HCT116 (cell line): ENCODE measurements around the gene PLK1. TPM values are rescaled to one million over a fixed set of nuclear protein-coding genes. Genes with fewer than 3 reads are reported as not detected.

Source experiments
- ATAC-seq: fragments of 200-7000 bp; cut with Tn5 transposase; 2 replicates; pipeline ENCODE4 v1.9.1; 2020; ENCODE audit warnings: mild to moderate bottlenecking, moderate library complexity
- BruUV-seq: library from RNA; stranded (reverse); fragments of 400-500 nt; replicated peaks from 2 replicates; lab custom pipeline; 2021; lab: Mats Ljungman, UMichigan
- CTCF ChIA-PET: fragments of 300-600 bp; sonication (Branson Sonifier 250); formaldehyde crosslinking; loops from one replicate; lab custom pipeline; 2021; ENCODE audit warnings: antibody characterized with exemption; lab: Charles Lee
- POLR2A ChIA-PET: fragments of 300-600, 350-600 bp; sonication (Branson Sonifier 250); formaldehyde crosslinking; loops from one replicate; lab custom pipeline; 2021; ENCODE audit warnings: antibody characterized with exemption; lab: Charles Lee
- RAD21 ChIA-PET, 2 experiments: fragments of 300-600 bp; sonication (Branson Sonifier 250); formaldehyde crosslinking; loops; one replicate each; lab custom pipeline; 2023; ENCODE audit warnings: low total read pairs in 2 of 2; ENCODE audit not compliant: uncharacterized antibody in 2 of 2, unreplicated experiment in 2 of 2, low non-redundant PET in 1 of 2; lab: Charles Lee
- DNase-seq: peaks from one replicate; pipeline ENCODE4 v3.0.0-alpha.2; 2010; ENCODE audit warnings: low read depth, low spot score
- H2AFZ ChIP-seq: fragments of 200-600 bp; shearing (Covaris generic), sonication (generic); 2 replicates; pipeline ENCODE4 v1.6.1; 2017; ENCODE audit warnings: low read depth, mixed run types, mixed read lengths, antibody characterized with exemption, low read length; ENCODE audit not compliant: poor library complexity, severe bottlenecking
- H3K27ac ChIP-seq: 2 replicates; pipeline ENCODE4 v1.5.1; 2012; ENCODE audit warnings: low read depth, low read length
- H3K27me3 ChIP-seq: fragments of 200-600 bp; sonication (generic); 2 replicates; pipeline ENCODE4 v1.6.1; 2016; ENCODE audit warnings: mixed run types, low read length, mixed read lengths; ENCODE audit not compliant: insufficient read depth
- H3K36me3 ChIP-seq, 2 experiments: fragments of 200-500 bp in 1 of 2; fragments of 200-600 bp in 1 of 2; sonication (Bioruptor generic) in 1 of 2; sonication (generic) in 1 of 2; 2 replicates each; pipeline versions ENCODE4 v1.5.1 to v1.6.1; 2014 to 2016; ENCODE audit warnings: low read length in 2 of 2, inconsistent platforms in 1 of 2, mixed read lengths in 1 of 2, mixed run types in 1 of 2; ENCODE audit not compliant: insufficient read depth in 2 of 2, control insufficient read depth in 1 of 2
- H3K4me1 ChIP-seq, 2 experiments: fragments of 200-600 bp in 1 of 2; sonication (generic) in 1 of 2; 2 replicates each; pipeline versions ENCODE4 v1.5.1 to v1.6.1; 2012 to 2017; ENCODE audit warnings: low read length in 2 of 2, inconsistent platforms in 1 of 2, mild to moderate bottlenecking in 1 of 2, mixed read lengths in 1 of 2, mixed run types in 1 of 2, moderate library complexity in 1 of 2; ENCODE audit not compliant: insufficient read depth in 2 of 2, control insufficient read depth in 1 of 2
- H3K4me2 ChIP-seq: fragments of 200-600 bp; sonication (generic); 2 replicates; pipeline ENCODE4 v1.6.1; 2017; ENCODE audit warnings: mixed run types, low read length, mixed read lengths
- H3K4me3 ChIP-seq, 2 experiments: fragments of 200-600 bp in 1 of 2; sonication (generic) in 1 of 2; replicated peaks in 1 of 2; 2 replicates each; pipeline ENCODE4 v1.5.1; 2011 to 2016; ENCODE audit warnings: low read length in 2 of 2, control low read depth in 1 of 2, low read depth in 1 of 2, mild to moderate bottlenecking in 1 of 2, mixed read lengths in 1 of 2, mixed run types in 1 of 2
- H3K79me2 ChIP-seq: fragments of 200-600 bp; sonication (generic); 2 replicates; pipeline ENCODE4 v1.6.1; 2017; ENCODE audit warnings: mild to moderate bottlenecking, mixed run types, low read length, moderate library complexity, mixed read lengths; ENCODE audit not compliant: insufficient read depth
- H3K9ac ChIP-seq: fragments of 200-600 bp; sonication (generic); 2 replicates; pipeline ENCODE4 v1.6.1; 2016; ENCODE audit warnings: low read length, mixed read lengths
- H3K9me2 ChIP-seq: fragments of 200-600 bp; sonication (generic), shearing (Covaris generic); 2 replicates; pipeline ENCODE4 v1.6.1; 2017; ENCODE audit warnings: mixed run types, mild to moderate bottlenecking, moderate library complexity; ENCODE audit not compliant: insufficient read depth
- H3K9me3 ChIP-seq, 2 experiments: fragments of 200-500 bp in 1 of 2; fragments of 200-600 bp in 1 of 2; sonication (Bioruptor generic) in 1 of 2; sonication (generic) in 1 of 2; 2 replicates each; pipeline ENCODE4 v1.6.1; 2014 to 2017; ENCODE audit warnings: low read length in 2 of 2, mixed read lengths in 2 of 2, inconsistent platforms in 1 of 2, low read depth in 1 of 2, mild to moderate bottlenecking in 1 of 2, mixed run types in 1 of 2, moderate library complexity in 1 of 2; ENCODE audit not compliant: control insufficient read depth in 1 of 2, insufficient read depth in 1 of 2
- H4K20me1 ChIP-seq: fragments of 200-600 bp; sonication (generic), shearing (Covaris generic); 2 replicates; pipeline ENCODE4 v1.6.1; 2017; ENCODE audit warnings: mixed run types, mild to moderate bottlenecking, moderate library complexity; ENCODE audit not compliant: insufficient read depth
- CEBPB ChIP-seq: IDR thresholded peaks from 2 replicates; pipeline ENCODE4 v1.6.1; 2012; ENCODE audit warnings: low read depth
- EGR1 ChIP-seq: IDR thresholded peaks from 2 replicates; pipeline ENCODE4 v1.6.1; 2012; ENCODE audit warnings: low read depth
- ELF1 ChIP-seq: IDR thresholded peaks from 2 replicates; pipeline ENCODE4 v1.6.1; 2012; ENCODE audit warnings: low read depth, borderline replicate concordance
- EZH2 ChIP-seq: fragments of 200-600 bp; sonication (generic); IDR thresholded peaks from 2 replicates; pipeline ENCODE4 v1.6.1; 2017; ENCODE audit warnings: antibody characterized with exemption, mixed run types
- FOSL1 ChIP-seq: IDR thresholded peaks from 2 replicates; pipeline ENCODE4 v1.6.1; 2012; ENCODE audit warnings: low read depth
- JUND ChIP-seq: IDR thresholded peaks from 2 replicates; pipeline ENCODE4 v1.6.1; 2012
- POLR2AphosphoS5 ChIP-seq: IDR thresholded peaks from 2 replicates; pipeline ENCODE4 v1.6.1; 2011; ENCODE audit warnings: mild to moderate bottlenecking, low read depth, low read length, moderate library complexity
- SIN3A ChIP-seq: IDR thresholded peaks from 2 replicates; pipeline ENCODE4 v1.6.1; 2012; ENCODE audit warnings: low read depth
- TCF7L2 ChIP-seq: IDR thresholded peaks from 2 replicates; pipeline ENCODE4 v1.7.0; 2011; ENCODE audit warnings: borderline replicate concordance, inconsistent platforms; ENCODE audit not compliant: insufficient read depth, insufficient read length; ENCODE audit errors: extremely low read depth
- YY1 ChIP-seq: IDR thresholded peaks from 2 replicates; pipeline ENCODE4 v1.6.1; 2011; ENCODE audit warnings: low read length, low read depth, moderate library complexity, mild to moderate bottlenecking; ENCODE audit not compliant: insufficient replicate concordance; ENCODE audit errors: extremely low read depth
- ZFX ChIP-seq: fragments of 450-650 bp; IDR thresholded peaks from 2 replicates; pipeline ENCODE4 v1.6.1; 2017
- ZNF274 ChIP-seq: fragments of 200-500 bp; sonication (Bioruptor generic); IDR thresholded peaks from 2 replicates; pipeline ENCODE4 v1.6.1; 2014; ENCODE audit warnings: mild to moderate bottlenecking, low read depth, low read length, inconsistent platforms
- intact Hi-C: fragments of 100-400 bp; cut with micrococcal nuclease; formaldehyde crosslinking; loops from 2 replicates; pipeline ENCODE4 v1.10.0; 2022
- total RNA-seq: library from RNA; stranded (reverse); gene quantifications from one replicate; pipeline ENCODE4 v1.2.1, GENCODE V29; 2021; ENCODE audit not compliant: unreplicated experiment
- TF ChIP-seq, protein P1 (sequence below): IDR thresholded peaks from 2 replicates; pipeline ENCODE4 v1.6.1; 2012; ENCODE audit warnings: low read depth
- TF ChIP-seq, protein P2 (sequence below): IDR thresholded peaks from 2 replicates; pipeline ENCODE4 v1.6.1; 2011; ENCODE audit warnings: mild to moderate bottlenecking, low read length, moderate library complexity; ENCODE audit not compliant: insufficient replicate concordance; ENCODE audit errors: extremely low read depth
- TF ChIP-seq, protein P3 (sequence below), 3 experiments: fragments of 200-600 bp in 1 of 3; sonication (generic) in 1 of 3; IDR thresholded peaks in 2 of 3; conservative IDR thresholded peaks in 1 of 3; 2 replicates each; pipeline ENCODE4 v1.5.1; 2012 to 2017; ENCODE audit warnings: low read depth in 2 of 3, low read length in 2 of 3, antibody characterized with exemption in 1 of 3, borderline replicate concordance in 1 of 3, control low read depth in 1 of 3, mild to moderate bottlenecking in 1 of 3, mixed read lengths in 1 of 3, mixed run types in 1 of 3, moderate library complexity in 1 of 3; ENCODE audit not compliant: insufficient read depth in 1 of 3
- TF ChIP-seq, protein P4 (sequence below): IDR thresholded peaks from 2 replicates; pipeline ENCODE4 v1.6.1; 2012

PLK1 gene
- total RNA-seq, 1 experiment from 2014 or later, result 144 TPM

DNA sequence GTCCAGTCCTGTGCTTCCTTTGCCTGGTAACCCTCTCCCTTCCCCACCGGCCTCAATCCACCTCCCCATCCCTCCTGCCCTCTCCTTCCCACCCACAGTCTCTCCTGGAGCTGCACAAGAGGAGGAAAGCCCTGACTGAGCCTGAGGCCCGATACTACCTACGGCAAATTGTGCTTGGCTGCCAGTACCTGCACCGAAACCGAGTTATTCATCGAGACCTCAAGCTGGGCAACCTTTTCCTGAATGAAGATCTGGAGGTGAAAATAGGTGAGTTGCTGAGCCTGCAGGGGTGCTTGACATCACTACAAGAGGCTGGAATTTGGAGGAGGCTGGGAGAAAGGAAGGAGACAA lies 1.3 kb downstream of the PLK1 start:
- ATAC-seq, result no peak
- Histone ChIP-seq H3K79me2 (peaks cover 61% of the 10 kb centered on the region), H3K27me3 (no peaks in the 10 kb centered on the region), H3K9me2 (no peaks in the 10 kb centered on the region), H3K9me3 (no peaks in the 10 kb centered on the region), H2AFZ (no peak overlapping the region), H3K4me2 (peak overlapping the region; percentile 92), H3K4me1 (peaks cover 7 to 21% of the 10 kb centered on the region in 2 experiments; a peak in 3 of 4 replicates), H3K4me3 (peak overlapping the region; percentile 96 to 99), H3K27ac (peak overlapping the region; percentile 61), H4K20me1 (peaks cover 6% of the 10 kb centered on the region; the same call in 1 of the 2 replicates), H3K36me3 (peaks cover 35 to 40% of the 10 kb centered on the region in 2 experiments), H3K9ac (peak overlapping the region; percentile 88)
- intact Hi-C loops, result loop anchor here (5.0 kb wide), 2 partner anchors 337 to 357 kb away; no protein-coding TSS in a partner anchor
- DNase-seq, result no peak
- ChIA-PET CTCF (no interaction called here), RAD21 (no interaction called here), POLR2A (no interaction called here)
- TF ChIP-seq, protein P1, sequence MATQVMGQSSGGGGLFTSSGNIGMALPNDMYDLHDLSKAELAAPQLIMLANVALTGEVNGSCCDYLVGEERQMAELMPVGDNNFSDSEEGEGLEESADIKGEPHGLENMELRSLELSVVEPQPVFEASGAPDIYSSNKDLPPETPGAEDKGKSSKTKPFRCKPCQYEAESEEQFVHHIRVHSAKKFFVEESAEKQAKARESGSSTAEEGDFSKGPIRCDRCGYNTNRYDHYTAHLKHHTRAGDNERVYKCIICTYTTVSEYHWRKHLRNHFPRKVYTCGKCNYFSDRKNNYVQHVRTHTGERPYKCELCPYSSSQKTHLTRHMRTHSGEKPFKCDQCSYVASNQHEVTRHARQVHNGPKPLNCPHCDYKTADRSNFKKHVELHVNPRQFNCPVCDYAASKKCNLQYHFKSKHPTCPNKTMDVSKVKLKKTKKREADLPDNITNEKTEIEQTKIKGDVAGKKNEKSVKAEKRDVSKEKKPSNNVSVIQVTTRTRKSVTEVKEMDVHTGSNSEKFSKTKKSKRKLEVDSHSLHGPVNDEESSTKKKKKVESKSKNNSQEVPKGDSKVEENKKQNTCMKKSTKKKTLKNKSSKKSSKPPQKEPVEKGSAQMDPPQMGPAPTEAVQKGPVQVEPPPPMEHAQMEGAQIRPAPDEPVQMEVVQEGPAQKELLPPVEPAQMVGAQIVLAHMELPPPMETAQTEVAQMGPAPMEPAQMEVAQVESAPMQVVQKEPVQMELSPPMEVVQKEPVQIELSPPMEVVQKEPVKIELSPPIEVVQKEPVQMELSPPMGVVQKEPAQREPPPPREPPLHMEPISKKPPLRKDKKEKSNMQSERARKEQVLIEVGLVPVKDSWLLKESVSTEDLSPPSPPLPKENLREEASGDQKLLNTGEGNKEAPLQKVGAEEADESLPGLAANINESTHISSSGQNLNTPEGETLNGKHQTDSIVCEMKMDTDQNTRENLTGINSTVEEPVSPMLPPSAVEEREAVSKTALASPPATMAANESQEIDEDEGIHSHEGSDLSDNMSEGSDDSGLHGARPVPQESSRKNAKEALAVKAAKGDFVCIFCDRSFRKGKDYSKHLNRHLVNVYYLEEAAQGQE, result no peak
- TF ChIP-seq CEBPB, result no peak
- no peak for TF ChIP-seq EGR1
- TF ChIP-seq, protein P2, sequence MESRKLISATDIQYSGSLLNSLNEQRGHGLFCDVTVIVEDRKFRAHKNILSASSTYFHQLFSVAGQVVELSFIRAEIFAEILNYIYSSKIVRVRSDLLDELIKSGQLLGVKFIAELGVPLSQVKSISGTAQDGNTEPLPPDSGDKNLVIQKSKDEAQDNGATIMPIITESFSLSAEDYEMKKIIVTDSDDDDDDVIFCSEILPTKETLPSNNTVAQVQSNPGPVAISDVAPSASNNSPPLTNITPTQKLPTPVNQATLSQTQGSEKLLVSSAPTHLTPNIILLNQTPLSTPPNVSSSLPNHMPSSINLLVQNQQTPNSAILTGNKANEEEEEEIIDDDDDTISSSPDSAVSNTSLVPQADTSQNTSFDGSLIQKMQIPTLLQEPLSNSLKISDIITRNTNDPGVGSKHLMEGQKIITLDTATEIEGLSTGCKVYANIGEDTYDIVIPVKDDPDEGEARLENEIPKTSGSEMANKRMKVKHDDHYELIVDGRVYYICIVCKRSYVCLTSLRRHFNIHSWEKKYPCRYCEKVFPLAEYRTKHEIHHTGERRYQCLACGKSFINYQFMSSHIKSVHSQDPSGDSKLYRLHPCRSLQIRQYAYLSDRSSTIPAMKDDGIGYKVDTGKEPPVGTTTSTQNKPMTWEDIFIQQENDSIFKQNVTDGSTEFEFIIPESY, result no peak
- TF ChIP-seq, protein P3, sequence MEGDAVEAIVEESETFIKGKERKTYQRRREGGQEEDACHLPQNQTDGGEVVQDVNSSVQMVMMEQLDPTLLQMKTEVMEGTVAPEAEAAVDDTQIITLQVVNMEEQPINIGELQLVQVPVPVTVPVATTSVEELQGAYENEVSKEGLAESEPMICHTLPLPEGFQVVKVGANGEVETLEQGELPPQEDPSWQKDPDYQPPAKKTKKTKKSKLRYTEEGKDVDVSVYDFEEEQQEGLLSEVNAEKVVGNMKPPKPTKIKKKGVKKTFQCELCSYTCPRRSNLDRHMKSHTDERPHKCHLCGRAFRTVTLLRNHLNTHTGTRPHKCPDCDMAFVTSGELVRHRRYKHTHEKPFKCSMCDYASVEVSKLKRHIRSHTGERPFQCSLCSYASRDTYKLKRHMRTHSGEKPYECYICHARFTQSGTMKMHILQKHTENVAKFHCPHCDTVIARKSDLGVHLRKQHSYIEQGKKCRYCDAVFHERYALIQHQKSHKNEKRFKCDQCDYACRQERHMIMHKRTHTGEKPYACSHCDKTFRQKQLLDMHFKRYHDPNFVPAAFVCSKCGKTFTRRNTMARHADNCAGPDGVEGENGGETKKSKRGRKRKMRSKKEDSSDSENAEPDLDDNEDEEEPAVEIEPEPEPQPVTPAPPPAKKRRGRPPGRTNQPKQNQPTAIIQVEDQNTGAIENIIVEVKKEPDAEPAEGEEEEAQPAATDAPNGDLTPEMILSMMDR (IDR thresholded peaks at IDR 0.05 in 2 of 3, conservative IDR thresholded peaks at IDR 0.05 in 1 of 3; ENCODE audit: borderline replicate concordance in 1 of 3, insufficient read depth in 1 of 3, low read depth in 2 of 3, low read length in 2 of 3), result no peak
- no peak for TF ChIP-seq POLR2AphosphoS5
- TF ChIP-seq TCF7L2, result no peak
- no peak for TF ChIP-seq ZNF274
- TF ChIP-seq FOSL1, result no peak
- no peak for TF ChIP-seq YY1
- TF ChIP-seq, protein P4, sequence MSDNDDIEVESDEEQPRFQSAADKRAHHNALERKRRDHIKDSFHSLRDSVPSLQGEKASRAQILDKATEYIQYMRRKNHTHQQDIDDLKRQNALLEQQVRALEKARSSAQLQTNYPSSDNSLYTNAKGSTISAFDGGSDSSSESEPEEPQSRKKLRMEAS, result no peak
- TF ChIP-seq ELF1, result no peak
- no peak for TF ChIP-seq JUND
- no peak for TF ChIP-seq SIN3A
- TF ChIP-seq ZFX, result no peak
- TF ChIP-seq EZH2, result no peak
- BruUV-seq, result no TSS peak
